GM18520 (cell line): Measurements from ENCODE around the gene GIMAP6.
"Not testable (repeated sequence)": the region's sequence is repeated elsewhere in the genome, so short reads cannot be mapped to it uniquely, and the experiment has no call there.

Source experiments
- ATAC-seq: cut with Tn5 transposase; IDR thresholded peaks from one replicate; pipeline ENCODE4 v1.9.1; 2021; ENCODE audit not compliant: unreplicated experiment

GIMAP6 gene

DNA sequence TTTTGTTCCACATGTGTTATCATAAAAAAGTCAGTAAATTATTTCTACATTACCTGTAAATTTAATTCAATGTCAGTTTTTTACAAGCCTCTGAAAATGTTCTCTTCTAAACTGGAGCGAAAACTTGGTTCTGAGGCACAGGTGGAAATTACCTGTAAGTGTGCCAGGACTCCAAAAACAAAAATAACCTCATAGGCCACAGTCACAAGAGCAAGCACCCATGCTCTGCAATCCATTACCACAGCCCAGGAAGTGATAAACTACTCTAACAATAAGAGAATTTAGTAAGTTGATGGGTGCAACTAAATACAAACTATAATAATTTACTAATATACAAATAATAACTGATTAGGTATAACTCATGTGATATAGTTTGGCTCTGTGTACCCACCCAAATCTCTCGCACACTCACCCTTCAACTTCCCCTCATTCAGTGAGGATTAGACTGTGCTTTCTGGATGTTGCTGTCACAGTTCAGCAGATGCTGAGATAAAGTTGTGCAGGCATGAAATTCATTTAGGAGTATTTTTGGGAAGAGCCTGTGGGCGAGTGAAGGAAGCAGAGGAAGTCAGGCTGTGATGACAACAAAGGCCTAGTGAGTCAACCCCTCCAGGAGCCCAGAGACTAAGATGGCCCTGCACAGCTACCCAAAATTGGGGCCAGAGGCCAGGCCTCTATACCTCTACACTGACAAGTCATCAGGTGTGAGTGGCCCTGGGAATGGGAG lies 16.3 kb upstream of the GIMAP6 start:
- no peak for ATAC-seq

DNA sequence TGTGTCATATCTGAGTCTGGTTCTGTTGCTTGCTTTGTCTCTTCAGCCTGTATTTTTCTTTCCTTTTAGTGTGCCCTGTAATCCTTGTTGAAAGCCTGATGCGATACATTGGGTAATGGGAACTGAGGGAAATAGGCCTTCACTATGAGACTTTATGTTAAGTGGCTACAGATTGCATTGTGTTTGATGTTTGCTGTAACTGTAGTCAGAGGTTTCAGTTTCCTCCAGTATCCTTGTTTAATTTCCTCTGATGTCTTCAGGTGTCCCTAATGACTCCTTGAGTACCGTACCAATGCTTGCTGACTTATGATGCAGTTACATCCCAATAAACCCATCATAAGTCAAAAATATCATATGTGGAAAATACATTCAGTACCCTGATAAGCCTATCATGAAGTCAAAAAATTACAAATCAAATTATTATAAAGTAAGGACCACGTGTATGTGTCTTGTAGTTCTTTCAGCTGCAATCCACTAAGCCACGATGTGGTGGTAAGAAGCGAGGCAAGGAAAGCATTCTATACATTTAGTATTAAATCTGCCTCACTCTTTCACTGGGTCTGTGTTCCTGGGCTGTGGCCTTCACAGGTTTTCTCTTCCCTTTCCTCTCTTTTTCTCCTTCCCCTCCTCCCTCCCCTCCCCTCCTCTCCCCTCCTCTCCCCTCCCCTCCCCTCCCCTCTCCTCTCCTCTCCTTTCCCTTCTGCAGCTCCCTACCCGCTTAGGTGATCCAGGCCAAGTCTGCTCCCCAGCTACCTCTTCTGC lies 13.3 kb upstream of the GIMAP6 start:
- ATAC-seq, result no peak

DNA sequence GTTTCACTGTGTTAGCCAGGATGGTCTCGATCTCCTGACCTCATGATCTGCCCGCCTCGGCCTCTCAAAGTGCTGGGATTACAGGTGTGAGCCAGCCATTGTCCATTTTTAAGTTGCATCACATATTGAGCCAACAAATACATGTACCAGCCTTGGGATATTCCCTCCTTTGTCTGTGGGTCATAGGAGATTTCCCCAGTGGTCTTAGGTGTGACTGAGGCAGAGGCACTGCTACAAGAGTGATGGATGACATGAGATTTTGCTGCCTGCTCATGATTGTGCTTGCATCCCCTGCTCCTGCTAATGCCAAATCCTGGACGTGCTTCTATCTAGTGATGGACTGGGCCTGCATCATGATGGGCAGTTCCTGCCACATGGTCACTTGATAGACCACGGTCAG lies 10.7 kb upstream of the GIMAP6 start:
- no peak for ATAC-seq

DNA sequence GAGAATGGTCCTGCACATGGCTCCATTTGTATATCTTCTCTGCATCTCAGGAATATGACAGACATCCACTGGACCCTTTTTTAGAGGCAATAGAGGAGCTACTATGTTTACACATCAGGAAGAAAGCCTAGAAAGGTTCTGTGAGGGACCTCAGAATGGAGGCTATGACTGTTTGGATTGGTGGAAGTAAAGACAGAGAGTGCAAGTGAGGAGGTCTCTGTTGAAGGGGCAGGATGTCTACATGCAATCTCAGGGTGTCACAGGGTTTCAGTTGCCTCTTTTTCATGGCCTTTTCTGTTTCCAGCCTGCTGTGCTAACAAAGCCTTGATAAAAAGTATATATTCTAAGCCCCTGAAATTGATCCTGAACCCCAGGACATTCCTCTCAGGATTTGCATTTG lies 9.7 kb upstream of the GIMAP6 start:
- no peak for ATAC-seq

DNA sequence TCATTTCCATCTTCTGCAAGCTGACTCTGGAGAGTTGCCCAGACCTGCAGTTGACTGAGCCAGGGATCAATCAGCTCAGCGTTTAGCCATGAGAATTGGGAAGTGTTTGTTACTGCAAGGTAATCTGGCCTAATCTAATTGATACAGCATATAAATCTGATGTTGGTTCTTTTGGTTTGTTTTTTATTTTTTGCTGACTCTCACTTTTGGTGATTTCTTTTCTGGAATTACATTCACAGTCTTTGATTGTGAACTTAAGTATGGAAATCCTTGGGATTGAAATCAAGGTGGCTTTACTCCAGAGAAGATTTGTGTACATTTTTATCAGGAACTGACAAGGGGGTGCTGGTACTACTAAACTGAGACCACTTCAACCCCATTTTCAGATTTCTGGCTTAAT lies 1.7 kb upstream of the GIMAP6 start:
- ATAC-seq, result no peak

DNA sequence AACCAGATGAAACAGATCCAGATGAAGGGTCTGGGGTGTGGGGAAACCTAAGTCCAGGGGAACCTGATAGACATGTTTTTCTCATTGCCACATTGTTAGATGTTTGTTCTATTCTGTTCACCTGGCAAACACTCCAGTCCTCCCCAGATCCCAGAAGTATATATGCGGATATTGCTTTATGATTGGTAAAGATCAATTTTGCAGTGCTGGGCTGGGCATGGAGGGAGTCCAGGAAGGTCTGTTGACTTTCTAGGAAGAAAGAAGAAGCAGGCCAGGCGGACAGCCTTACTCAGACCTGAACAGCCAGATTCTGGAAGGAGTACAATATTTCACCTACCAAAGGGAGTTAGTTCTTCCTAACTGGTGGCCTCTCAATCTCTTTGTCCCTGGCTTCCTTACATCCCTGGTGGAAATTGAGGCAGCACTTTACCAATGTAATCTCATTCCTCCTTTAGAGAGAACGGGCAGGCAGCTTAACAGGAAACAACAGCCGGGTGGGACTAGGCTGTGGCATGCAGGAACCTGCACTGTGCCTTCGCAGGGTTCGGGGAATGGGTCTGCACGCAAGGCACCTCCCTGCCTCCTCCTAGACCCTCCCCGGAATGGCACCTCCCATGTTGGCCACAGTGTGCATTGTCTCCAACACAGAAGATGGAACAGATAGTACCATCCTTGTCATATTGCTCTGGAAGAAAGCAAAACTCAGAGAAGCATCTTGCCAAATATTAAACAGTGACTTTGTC lies 930 bp downstream of the GIMAP6 start:
- no peak for ATAC-seq

DNA sequence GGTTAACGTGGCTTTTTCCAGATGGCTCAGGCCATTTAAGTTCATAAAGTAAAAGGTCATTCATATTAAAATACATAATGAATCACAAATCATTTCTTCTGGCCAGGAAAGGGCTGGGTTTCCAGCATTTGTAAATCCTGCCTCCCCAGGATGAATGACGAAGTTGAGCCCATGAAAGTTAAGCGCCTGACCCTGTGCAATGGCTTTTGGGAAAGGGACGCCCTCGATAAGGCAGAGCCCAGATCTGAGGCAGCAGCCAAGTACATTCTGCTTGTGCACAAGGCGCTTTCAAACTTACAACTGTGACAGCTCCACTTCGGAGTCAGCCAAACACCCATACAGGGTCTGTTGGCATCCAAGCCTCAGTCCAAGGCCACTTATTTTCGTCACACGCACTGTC lies 2.8 kb downstream of the GIMAP6 start:
- no peak for ATAC-seq

DNA sequence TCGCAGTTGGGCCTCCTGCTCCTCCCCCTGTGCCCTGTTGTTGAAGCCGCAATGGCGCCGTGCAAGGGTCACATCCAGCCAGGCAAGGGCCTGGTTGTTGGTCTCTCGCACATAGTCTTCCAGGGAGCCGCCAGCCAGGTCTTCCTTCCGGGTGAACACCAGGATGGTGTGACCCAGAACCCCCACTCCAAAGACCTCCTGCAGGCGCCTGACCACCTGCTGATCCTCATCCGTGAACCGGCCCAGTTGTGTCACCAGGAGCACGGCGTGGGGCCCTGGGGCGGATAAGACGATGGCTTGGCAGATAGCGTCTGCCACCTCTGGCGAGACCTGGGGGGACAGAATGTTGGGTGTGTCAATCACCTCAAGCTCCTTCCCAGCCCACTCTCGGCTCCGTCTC lies 4.2 kb downstream of the GIMAP6 start:
- no peak for ATAC-seq

DNA sequence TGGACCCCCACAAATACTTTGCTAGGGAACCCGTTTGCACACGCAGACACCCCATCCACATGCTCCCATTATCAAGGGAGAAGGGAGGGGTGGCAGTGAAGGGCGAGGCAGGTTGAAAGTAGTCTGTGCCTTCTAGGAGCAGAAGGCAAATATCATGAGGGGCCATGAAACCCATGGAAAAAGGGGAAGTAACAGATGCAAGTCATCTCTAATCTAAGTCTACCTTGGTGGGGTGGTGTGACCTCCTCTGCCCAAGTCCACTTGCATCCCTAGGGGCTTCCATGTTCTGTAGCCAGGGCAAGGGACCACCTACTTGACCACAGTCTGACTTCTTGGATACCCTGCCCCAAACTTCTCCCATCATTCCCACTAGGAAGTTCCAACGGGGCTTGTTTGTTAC lies 5.5 kb downstream of the GIMAP6 start:
- no peak for ATAC-seq

DNA sequence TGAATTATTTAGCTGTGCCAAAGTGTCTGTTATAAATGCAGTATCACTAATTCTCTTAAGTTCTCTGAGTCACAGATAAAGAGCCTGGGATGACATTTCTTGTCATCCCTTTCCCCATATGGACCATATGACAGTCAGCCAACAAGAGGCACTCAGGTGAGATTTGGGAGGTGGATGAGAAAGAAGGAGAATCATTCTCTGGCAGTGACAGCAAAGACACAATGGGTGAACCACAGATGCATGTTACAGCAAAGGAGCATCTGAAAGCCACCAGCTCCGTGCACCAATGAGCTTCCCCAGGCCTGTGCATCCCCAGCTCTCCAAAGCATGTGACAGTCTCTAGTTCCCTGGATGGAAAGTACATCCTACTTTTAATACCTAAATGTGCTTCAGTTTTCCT lies 10.8 kb downstream of the GIMAP6 start:
- ATAC-seq, result peak; percentile 13

DNA sequence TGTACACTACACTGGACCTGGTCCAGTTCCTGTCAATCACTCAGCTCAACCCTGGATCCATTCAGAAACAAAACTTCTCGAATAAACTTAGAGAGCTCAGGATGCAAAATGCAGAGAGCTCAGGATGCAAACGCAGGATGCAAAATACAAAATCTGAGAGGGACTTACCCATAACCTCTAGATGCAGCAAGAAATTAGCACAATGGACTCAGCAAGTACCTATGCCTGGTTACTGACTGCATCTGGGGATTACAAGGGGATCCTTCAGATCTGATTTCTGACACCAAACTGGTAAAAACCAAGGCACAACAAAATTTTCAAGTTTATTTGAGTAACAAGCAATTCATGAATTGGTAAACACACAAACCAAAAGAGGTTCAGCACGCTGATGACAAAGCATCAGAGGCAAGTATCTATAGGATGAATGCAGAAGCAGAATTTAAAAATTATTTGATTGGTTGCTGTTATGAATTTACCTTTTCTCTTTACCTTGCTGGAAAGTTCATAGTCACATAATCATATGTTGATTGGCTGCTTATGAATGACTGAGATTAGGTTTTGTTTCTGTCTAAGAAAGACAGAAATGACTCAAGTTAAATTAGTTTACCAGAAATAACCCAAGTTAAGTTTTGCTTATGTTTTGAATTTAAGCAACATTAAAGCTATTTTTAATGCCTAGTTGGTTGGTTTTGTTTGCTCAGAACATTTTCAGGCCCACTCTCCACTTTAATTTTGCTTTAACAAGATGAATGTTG lies 11.4 kb downstream of the GIMAP6 start:
- ATAC-seq, result peak; percentile 48

DNA sequence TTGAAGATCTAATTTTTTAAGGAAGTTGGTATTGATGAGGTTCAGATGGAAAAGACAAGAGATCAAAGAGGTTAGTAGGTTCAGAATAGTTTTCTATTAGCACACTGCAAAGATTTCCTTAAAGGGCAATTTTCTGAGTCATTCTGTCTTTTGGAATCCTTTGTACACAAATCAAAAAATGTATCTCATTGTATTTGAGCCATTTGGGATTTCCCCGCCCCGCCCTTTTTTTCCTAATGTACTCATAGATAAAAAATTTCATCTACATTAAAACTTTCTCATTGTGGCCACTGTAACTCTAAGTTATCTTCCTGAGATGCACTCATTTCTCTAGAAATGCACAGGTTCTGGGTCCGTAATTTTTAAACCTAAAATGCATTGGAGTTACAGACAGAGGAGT lies 12.1 kb downstream of the GIMAP6 start:
- no peak for ATAC-seq

DNA sequence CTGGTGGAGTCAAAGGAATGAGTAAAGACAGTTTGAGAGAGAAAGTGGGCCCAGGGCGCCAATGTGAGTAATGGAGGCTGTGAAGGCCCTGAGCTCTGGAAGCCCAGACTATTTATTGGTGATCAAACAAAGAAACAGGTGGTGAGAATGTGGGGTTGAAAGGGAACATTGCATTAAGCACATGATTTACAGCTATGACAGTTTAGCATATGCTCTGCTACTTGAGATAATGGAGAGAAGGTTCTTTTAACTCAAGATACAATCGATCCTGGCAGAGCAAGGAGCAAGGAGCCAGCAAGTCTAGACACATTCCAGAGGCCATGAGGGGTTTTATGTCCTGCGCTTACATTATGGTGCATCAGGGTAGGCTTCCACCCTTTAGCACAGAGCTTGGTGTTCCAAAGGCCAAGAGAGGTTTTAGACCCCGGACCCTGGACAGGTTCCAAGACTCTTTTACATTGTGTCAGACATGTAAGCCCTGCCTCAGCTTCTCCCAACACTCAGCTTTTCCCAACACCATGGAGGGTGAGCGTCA lies 16.9 kb downstream of the GIMAP6 start:
- ATAC-seq, result not testable (repeated sequence)

DNA sequence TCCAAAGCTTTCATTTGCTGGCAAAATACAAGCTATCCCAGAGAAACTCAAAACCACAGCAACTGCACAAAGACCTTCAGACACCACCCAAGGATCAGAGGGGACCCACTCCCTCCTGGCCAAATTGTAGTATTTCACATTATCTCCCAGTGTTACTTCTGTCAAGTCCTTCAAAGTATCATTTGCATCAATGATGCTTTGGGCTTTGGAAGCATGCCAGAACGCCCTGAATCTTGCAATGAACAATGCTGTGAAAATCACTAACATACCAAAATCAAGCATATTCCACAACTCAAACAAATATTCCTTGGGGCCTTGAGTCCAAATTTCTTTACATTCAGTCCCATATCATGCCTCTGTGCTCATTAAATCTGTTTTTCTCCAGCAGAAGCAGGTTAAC lies 17.8 kb downstream of the GIMAP6 start:
- not testable (repeated sequence) for ATAC-seq

DNA sequence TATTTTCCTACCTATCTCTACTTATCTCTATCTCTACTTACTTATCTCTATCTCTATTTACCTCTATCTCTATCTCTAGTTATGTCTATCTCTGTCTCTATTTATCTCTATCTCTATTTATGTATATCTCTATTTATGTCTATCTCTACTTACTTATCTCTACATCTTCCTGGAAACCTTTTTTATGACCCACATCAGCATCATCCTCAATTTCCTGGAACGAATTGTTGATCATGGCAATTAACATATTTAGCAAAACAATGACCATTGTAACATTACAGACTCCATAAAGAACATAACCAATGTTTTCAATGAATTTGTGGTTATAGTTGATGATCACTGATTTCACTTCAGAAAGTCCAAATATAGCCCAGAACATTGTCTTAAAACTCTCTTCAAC lies 18.3 kb downstream of the GIMAP6 start:
- no peak for ATAC-seq

DNA sequence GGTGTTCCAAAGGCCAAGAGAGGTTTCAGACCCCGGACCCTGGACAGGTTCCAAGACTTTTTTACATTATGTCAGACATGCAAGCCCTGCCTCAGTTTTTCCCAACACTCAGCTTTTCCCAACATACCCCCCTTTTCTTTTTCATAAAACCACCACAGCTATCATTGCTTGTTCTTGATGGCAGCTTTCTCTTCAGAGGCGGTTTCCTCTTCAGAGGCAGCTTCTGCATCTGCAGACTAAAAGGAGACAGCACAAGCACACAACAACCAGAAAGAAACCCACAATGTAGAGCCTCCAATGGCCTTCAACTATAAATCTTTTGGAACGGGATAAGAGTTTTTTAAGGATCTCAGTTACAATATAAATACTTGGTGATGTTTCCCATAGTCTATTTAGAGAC lies 19.3 kb downstream of the GIMAP6 start:
- no peak for ATAC-seq

DNA sequence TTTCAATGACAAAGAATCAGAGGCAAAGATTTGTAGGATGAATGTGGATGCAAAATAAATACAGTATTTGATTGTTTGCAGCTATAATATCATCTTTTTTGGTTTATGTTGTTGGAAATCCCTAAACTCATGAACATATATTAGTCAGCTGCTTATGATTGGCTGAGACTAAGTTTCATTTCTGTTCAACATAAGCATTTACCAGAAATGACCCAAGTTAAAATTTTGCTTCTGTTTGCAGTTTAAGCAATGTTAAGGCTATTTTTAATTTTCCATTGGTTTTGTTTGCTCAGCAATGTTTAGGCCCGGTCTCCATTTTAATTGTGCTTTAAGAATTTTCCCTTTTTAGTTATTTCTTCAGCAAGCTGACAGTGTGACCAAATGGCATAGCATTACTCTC lies 22.0 kb downstream of the GIMAP6 start:
- no peak for ATAC-seq

DNA sequence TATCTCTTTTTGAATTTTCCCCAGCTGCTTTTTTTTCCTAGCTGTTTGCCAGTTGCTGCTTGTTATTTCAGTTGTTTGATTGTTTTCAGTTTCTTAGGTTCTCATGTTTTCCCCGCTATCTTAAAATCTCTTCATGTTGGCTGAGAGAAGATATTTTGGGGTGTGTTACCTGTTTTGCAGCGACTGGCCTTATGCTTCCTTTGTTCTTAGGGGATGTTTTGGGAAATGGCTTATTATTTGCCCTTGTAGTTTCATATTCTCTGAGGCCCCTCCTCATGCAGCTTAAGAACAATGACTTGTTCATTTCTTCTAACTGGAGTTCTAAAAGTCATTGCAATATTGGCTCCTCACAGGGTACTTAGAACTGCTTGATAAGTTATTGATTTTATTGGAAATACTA lies 28.6 kb downstream of the GIMAP6 start:
- ATAC-seq, result not testable (repeated sequence)

DNA sequence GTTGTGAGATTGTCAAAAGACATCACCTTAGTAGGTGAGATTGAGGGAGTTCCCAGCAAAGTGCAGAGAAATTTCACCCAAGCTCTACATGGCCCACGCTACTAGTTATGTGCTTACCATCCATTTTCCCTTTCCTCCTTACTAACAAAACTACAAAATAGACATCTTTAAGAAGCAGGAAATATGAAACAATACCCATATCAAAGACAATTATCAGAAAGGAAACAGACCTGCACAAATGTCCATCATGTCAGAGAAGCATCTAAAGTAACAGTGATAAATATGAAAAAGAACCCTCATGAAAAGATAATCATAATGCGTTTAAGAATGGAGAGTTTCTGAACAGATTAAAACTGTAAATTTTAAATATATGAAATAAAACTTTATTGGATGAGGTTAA lies 36.8 kb downstream of the GIMAP6 start:
- ATAC-seq, result no peak

DNA sequence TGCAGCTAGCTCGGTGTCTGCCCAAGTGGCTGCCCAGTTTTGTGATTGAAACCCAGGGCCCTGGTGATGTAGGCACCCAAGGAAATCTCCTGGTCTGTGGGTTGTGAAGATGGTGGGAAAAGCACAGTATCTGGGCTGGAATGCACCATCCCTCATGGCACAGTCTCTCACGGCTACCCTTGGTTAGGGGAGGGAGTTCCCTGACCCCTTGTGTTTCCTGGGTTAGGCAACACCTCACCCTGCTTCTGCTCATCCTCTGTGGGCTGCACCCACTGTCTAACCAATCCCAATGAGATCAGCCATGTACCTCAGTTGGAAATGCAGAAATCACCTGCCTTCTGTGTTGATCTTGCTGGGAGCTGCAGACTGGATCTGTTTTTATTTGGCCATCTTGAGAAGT lies 37.4 kb downstream of the GIMAP6 start:
- ATAC-seq, result no peak

DNA sequence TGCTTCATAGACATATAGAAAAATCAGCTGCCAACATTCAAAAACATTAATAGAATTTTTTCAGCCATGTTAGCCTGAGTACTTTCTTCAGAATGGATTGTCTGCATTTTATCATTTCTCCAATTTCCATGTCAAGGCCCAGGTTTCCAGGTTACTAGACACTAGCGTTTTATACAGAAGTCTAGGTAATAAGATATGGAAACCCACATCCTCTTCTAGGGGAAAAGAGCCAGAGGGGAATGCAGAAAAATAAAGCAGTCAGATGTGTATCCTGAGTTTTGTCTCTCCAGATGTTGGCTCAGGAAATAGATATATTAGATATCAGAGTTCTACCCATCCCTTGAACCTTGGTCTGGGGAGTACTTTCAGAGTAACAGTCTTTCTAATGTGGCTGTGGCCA lies 44.6 kb downstream of the GIMAP6 start:
- no peak for ATAC-seq
